Cardiac muscle cell (in vitro differentiated cells and primary cell): ENCODE measurements around the gene LUC7L. TPM values are rescaled to one million over a fixed set of nuclear protein-coding genes. Genes with fewer than 3 reads are reported as not detected.

Source experiments
- DNase-seq, 2 donors: peaks; one replicate each; pipeline versions ENCODE4 v3.0.0 to v3.0.0-alpha.2; 2010 to 2017; ENCODE audit warnings: low read depth in 1 of 2, low spot score in 1 of 2
- H3K27ac ChIP-seq: fragments of 200-600 bp; sonication (generic); 2 replicates; pipeline ENCODE4 v1.5.1; 2016
- H3K27me3 ChIP-seq: fragments of 200-600 bp; sonication (generic); 2 replicates; pipeline ENCODE4 v1.6.0; 2016; ENCODE audit warnings: control low read depth
- H3K36me3 ChIP-seq: fragments of 200-600 bp; sonication (generic); 2 replicates; pipeline ENCODE4 v1.5.1; 2016; ENCODE audit warnings: control low read depth
- H3K4me1 ChIP-seq: fragments of 200-600 bp; sonication (generic); 2 replicates; pipeline ENCODE4 v1.8.1; 2017; ENCODE audit warnings: low read depth, mild to moderate bottlenecking, mixed run types
- H3K4me3 ChIP-seq: fragments of 200-600 bp; sonication (generic); 2 replicates; pipeline ENCODE4 v1.5.1; 2016; ENCODE audit warnings: mild to moderate bottlenecking
- H3K9me3 ChIP-seq: fragments of 200-600 bp; sonication (generic); 2 replicates; pipeline ENCODE4 v1.5.1; 2017; ENCODE audit warnings: low read depth, mild to moderate bottlenecking, control low read depth
- polyA plus RNA-seq: library from polyadenylated mRNA; unstranded; fragments of >200 nt; fragmentation: Nextera tagmentation; extraction: Ambion mirVana; gene quantifications from 2 replicates; pipeline ENCODE4 v1.2.1, GENCODE V29; 2016
- total RNA-seq: library from RNA; depleted of rRNA; stranded (reverse); fragments of >200 nt; gene quantifications from 2 replicates; pipeline ENCODE4 v1.2.3, GENCODE V29; 2016
- TF ChIP-seq, protein P1 (sequence below): IDR thresholded peaks from 2 replicates; pipeline ENCODE4 v1.5.1; 2012; ENCODE audit warnings: low read depth, mild to moderate bottlenecking, low read length

The LUC7L gene
- total and polyA plus RNA-seq, 2 experiments from 2014 or later, result 91.0 to 158 TPM

DNA sequence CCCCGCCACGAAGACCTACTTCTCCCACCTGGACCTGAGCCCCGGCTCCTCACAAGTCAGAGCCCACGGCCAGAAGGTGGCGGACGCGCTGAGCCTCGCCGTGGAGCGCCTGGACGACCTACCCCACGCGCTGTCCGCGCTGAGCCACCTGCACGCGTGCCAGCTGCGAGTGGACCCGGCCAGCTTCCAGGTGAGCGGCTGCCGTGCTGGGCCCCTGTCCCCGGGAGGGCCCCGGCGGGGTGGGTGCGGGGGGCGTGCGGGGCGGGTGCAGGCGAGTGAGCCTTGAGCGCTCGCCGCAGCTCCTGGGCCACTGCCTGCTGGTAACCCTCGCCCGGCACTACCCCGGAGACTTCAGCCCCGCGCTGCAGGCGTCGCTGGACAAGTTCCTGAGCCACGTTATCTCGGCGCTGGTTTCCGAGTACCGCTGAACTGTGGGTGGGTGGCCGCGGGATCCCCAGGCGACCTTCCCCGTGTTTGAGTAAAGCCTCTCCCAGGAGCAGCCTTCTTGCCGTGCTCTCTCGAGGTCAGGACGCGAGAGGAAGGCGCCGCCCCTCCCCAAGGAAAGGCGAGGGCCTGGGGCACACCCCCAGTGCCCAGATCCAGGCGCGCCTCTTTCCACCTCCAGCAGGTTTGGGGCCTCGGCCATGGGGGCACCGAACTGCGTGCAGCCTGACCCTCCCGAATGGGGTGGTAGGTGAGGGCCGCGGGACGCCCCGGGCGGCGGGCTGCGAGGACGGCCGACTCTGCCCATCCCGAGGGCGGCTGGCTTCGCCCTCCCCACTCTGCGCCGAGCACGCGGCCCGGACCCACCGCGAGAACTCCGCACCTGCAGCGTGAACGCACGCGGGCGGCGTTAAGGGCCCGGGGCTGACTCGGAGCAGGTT, 48.3 kb downstream of the LUC7L start:
- no peak overlapping the region for H3K27ac ChIP-seq
- no peaks in the 10 kb centered on the region for H3K36me3 ChIP-seq
- peak; percentile 66 to 86 for DNase-seq
- H3K9me3 ChIP-seq, result no peaks in the 10 kb centered on the region
- H3K4me3 ChIP-seq, result peak overlapping the region; percentile 17
- H3K27me3 ChIP-seq, result peaks cover 38% of the 10 kb centered on the region
- H3K4me1 ChIP-seq, result no peaks in the 10 kb centered on the region
- TF ChIP-seq, protein P1, sequence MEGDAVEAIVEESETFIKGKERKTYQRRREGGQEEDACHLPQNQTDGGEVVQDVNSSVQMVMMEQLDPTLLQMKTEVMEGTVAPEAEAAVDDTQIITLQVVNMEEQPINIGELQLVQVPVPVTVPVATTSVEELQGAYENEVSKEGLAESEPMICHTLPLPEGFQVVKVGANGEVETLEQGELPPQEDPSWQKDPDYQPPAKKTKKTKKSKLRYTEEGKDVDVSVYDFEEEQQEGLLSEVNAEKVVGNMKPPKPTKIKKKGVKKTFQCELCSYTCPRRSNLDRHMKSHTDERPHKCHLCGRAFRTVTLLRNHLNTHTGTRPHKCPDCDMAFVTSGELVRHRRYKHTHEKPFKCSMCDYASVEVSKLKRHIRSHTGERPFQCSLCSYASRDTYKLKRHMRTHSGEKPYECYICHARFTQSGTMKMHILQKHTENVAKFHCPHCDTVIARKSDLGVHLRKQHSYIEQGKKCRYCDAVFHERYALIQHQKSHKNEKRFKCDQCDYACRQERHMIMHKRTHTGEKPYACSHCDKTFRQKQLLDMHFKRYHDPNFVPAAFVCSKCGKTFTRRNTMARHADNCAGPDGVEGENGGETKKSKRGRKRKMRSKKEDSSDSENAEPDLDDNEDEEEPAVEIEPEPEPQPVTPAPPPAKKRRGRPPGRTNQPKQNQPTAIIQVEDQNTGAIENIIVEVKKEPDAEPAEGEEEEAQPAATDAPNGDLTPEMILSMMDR, result no peak

DNA sequence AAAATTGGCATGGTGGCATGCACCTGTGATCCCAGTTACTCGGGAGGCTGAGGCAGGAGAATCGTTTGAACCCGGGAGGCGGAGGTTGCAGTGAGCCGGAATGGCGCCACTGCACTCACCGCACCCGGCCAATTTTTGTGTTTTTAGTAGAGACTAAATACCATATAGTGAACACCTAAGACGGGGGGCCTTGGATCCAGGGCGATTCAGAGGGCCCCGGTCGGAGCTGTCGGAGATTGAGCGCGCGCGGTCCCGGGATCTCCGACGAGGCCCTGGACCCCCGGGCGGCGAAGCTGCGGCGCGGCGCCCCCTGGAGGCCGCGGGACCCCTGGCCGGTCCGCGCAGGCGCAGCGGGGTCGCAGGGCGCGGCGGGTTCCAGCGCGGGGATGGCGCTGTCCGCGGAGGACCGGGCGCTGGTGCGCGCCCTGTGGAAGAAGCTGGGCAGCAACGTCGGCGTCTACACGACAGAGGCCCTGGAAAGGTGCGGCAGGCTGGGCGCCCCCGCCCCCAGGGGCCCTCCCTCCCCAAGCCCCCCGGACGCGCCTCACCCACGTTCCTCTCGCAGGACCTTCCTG, 49.1 kb downstream of the LUC7L start, which contains the start of gene HBQ1:
HBQ1 (plus strand) TSS at position 359 of the 575 bp plus-strand sequence; CDS start at position 387, 28 bp downstream.
- peak within 1 kb of the TSS; percentile 17 for H3K4me3 ChIP-seq
- DNase-seq, result peak; percentile 45 to 82
- TF ChIP-seq, protein P1, result peak; percentile 45
- H3K9me3 ChIP-seq, result no peaks in the 10 kb centered on the region
- no peak within 1 kb of the TSS for H3K27ac ChIP-seq
- H3K36me3 ChIP-seq, result no peaks in the 10 kb centered on the region
- H3K27me3 ChIP-seq, result peaks cover 46% of the 10 kb centered on the region
- H3K4me1 ChIP-seq, result no peaks in the 10 kb centered on the region

DNA sequence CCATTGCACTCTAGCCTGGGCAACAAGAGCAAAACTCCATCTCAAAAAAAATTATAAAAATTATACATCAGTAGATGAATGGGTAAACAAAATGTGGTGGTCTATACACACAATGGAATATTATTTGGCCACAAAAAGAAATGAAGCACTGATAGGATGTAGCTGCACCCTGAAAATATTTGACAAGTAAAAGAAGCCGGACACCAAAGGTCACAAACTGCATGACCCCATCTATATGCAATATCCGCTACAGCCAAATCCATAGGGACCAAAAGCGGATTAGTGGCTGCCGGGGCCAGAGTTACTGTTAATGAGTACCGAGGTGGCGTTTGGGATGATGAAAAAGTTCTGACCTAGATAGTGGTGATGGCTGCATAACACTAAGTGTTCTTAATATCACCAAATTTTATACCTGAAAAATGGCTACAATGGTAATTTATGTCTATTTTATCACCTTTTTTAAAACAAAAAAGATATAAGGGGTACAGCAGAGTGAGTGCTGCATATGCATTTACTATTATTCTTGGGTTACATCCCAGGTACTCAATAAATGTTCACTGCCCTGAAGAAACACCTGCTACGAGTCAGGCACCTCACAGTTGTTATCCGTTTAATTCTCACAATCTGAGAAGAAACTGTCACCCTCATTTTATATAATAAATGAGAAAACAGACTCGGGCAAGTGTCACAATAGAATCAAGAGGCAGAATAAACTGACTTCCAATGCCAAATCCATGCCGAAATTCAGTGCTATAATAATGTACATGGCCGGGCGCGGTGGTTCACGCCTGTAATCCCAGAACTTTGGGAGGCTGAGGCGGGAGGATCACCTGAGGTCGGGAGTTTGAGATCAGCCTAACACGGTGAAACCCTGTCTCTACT, 49.8 kb downstream of the LUC7L start:
- H3K4me3 ChIP-seq, result no peak overlapping the region
- no peaks in the 10 kb centered on the region for H3K4me1 ChIP-seq
- H3K27ac ChIP-seq, result no peak overlapping the region
- no peaks in the 10 kb centered on the region for H3K9me3 ChIP-seq
- H3K36me3 ChIP-seq, result no peaks in the 10 kb centered on the region
- H3K27me3 ChIP-seq, result peaks cover 53% of the 10 kb centered on the region
- TF ChIP-seq, protein P1, result no peak
- DNase-seq, result no peak

DNA sequence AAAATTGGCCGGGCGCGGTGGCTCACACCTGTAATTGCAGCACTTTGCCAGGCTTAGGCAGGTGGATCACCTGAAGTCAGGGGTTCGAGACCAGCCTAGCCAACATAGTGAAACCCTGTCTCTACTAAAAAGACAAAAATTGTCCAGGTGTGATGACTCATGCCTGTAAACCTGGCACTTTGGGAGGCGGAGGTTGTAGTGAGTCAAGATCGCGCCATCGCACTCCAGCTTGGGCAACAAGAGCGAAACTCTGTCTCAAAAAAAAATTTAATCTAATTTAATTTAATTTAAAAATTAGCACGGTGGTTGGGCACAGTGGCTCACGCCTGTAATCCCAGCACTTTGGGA, 50.6 kb downstream of the LUC7L start:
- Histone ChIP-seq H3K9me3 (no peaks in the 10 kb centered on the region), H3K36me3 (no peaks in the 10 kb centered on the region), H3K4me3 (no peak overlapping the region), H3K27ac (no peak overlapping the region), H3K4me1 (no peaks in the 10 kb centered on the region), H3K27me3 (peaks cover 58% of the 10 kb centered on the region)
- TF ChIP-seq, protein P1, result no peak
- no peak for DNase-seq

DNA sequence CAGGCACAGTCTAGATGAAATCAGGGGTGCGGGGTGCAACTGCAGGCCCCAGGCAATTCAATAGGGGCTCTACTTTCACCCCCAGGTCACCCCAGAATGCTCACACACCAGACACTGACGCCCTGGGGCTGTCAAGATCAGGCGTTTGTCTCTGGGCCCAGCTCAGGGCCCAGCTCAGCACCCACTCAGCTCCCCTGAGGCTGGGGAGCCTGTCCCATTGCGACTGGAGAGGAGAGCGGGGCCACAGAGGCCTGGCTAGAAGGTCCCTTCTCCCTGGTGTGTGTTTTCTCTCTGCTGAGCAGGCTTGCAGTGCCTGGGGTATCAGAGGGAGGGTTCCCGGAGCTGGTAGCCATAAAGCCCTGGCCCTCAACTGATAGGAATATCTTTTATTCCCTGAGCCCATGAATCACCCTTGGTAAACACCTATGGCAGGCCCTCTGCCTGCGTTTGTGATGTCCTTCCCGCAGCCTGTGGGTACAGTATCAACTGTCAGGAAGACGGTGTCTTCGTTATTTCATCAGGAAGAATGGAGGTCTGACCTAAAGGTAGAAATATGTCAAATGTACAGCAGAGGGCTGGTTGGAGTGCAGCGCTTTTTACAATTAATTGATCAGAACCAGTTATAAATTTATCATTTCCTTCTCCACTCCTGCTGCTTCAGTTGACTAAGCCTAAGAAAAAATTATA, 51.1 kb downstream of the LUC7L start:
- no peak overlapping the region for H3K4me3 ChIP-seq
- H3K9me3 ChIP-seq, result no peaks in the 10 kb centered on the region
- TF ChIP-seq, protein P1, result no peak
- DNase-seq, result no peak
- H3K4me1 ChIP-seq, result no peaks in the 10 kb centered on the region
- H3K36me3 ChIP-seq, result no peaks in the 10 kb centered on the region
- H3K27ac ChIP-seq, result no peak overlapping the region
- peaks cover 63% of the 10 kb centered on the region for H3K27me3 ChIP-seq
